ENCODE data around the gene GNG12.

GNG12 gene

GRCh38 chr1:67843746-67844145 lies 10.5 kb upstream of the GNG12 start:
- no peak for TF ChIP-seq CTCF (IDR thresholded peaks at IDR 0.05)
- no peak for DNase-seq (ENCODE audit: low spot score)
- Histone ChIP-seq H3K27ac (peak overlapping the region; percentile 71 to 73), H3K4me3 (no peak overlapping the region)

- DNase-seq (ENCODE audit: low spot score) = no peak
- peak overlapping the region; percentile 71 to 73 for H3K27ac ChIP-seq
Observed at GRCh38 chr1:67843331-67843730, 10.1 kb upstream of the GNG12 start.

GRCh38 chr1:67840449-67840848 lies 7.2 kb upstream of the GNG12 start:
- DNase-seq (ENCODE audit: low spot score) = no peak
- H3K4me3 ChIP-seq = no peak overlapping the region
- H3K27ac ChIP-seq = peak overlapping the region; percentile 56 to 74
- no peak for TF ChIP-seq CTCF (IDR thresholded peaks at IDR 0.05)

More at GRCh38 chr1:67843331-67843730, 10.1 kb upstream of the GNG12 start:
- no peak for TF ChIP-seq CTCF (IDR thresholded peaks at IDR 0.05)
- H3K4me3 ChIP-seq = no peak overlapping the region

- H3K4me3 ChIP-seq = no peak overlapping the region
- H3K27ac ChIP-seq = peak overlapping the region; percentile 56 to 74
- no peak for TF ChIP-seq CTCF (IDR thresholded peaks at IDR 0.05)
- DNase-seq (ENCODE audit: low spot score) = no peak
Observed at GRCh38 chr1:67839826-67840225, 6.6 kb upstream of the GNG12 start.

- H3K27ac ChIP-seq = peak overlapping the region; percentile 56 to 74
- no peak for DNase-seq (ENCODE audit: low spot score)
- no peak for TF ChIP-seq CTCF (IDR thresholded peaks at IDR 0.05)
- no peak overlapping the region for H3K4me3 ChIP-seq
Observed at GRCh38 chr1:67838180-67838910, 5.1 kb upstream of the GNG12 start.

- DNase-seq (ENCODE audit: low spot score) = no peak
- H3K4me3 ChIP-seq = no peak overlapping the region
- peak overlapping the region in 1 of 2 donors; percentile 5 for H3K27ac ChIP-seq
- TF ChIP-seq CTCF (IDR thresholded peaks at IDR 0.05) = no peak
Observed at GRCh38 chr1:67836769-67837168, 3.5 kb upstream of the GNG12 start.
